Measurements from ENCODE around the gene C1QTNF12. TPM values are rescaled to one million over a fixed set of nuclear protein-coding genes. Genes with fewer than 3 reads are reported as not detected.

Gene C1QTNF12
- total and polyA plus RNA-seq, 2 donors (not counting 3 experiments of a cell fraction or from before 2014, with no cell fraction given): 1.0 to 1.9 TPM

DNA sequence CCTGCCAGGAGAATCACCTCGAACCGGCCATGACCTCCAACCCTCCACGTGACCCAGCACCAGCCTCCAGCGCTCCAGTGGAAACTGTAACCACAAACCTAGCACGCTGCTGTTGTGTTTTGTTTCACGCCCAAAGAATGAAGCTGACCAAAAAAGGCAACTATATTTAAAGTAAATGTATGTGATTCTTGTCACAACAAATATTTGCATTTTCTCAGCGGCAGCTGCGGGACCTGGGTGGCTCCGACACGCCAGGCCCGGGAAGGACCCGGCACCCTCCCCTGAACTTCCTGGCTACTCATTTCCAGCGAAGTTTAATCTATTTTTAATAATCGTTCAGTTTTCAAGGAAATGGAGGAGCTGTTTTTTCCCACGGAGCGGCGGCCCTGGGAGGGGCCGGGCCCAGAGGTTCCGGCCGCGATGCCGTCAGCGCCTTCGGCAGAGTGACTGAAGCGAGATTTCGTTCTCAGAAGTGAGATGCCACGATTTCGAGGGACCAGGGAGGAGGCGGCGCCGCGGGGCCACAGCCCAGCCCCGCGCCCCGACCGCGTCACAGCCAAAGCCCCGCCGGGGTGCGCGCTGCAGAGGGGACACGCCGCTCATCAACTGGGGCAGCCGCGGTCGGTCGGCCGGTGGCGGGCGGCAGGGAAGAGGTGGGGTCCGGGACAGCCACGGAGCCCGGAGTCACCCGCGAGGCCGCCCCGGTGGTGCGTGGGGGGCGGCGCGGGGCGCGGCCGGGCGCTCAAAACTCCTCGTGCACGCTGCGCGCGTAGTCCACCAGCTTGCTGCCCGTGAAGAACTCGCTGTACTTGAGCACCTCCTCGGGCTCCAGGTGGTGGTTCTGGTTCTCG lies 29.5 kb downstream of the C1QTNF12 start:
- dilution Hi-C loops (cut with MboI; ENCODE audit: extremely low pct_ligation_motif_present, low sequenced_read_pairs): no loop called here
- Histone ChIP-seq H3K36me3 (ENCODE audit: control insufficient read depth in 2 of 2, extremely low read depth in 1 of 2, insufficient read depth in 2 of 2, low read length in 2 of 2) (peaks cover 2 to 20% of the 10 kb centered on the region in 2 experiments), H2AFZ (ENCODE audit: low read depth, low read length) (no peak overlapping the region), H3K9ac (replicated peaks; ENCODE audit: extremely low read depth, insufficient read depth, low read length) (no peak overlapping the region), H3K9me3 (replicated peaks; ENCODE audit: control insufficient read depth, insufficient read depth, low read length) (no peaks in the 10 kb centered on the region), H3K4me3 (replicated peaks in 1 of 3; ENCODE audit: insufficient read depth in 1 of 3, low read depth in 1 of 3, low read length in 3 of 3) (no peak overlapping the region), H3K27me3 (ENCODE audit: control insufficient read depth in 2 of 2, insufficient read depth in 2 of 2, low read length in 2 of 2) (no peaks in the 10 kb centered on the region), H3K27ac (ENCODE audit: insufficient read depth, low read depth, low read length) (no peak overlapping the region), H3K4me1 (ENCODE audit: control insufficient read depth, extremely low read depth, insufficient read depth, low read length) (no peaks in the 10 kb centered on the region), H4K20me1 (replicated peaks; ENCODE audit: control insufficient read depth, extremely low read depth, insufficient read depth, low read length) (no peaks in the 10 kb centered on the region), H3K4me2 (ENCODE audit: insufficient read depth, low read length) (no peak overlapping the region), H3K9me1 (replicated peaks; ENCODE audit: control insufficient read depth, extremely low read depth, insufficient read depth, low read length) (no peaks in the 10 kb centered on the region), H3K79me2 (ENCODE audit: control insufficient read depth, insufficient read depth, low read length) (no peaks in the 10 kb centered on the region)
- no peak for DNase-seq (ENCODE audit: low read depth, low spot score)
- ChIA-PET POLR2A (no interaction called here), CTCF (interaction anchor here (2.1 kb wide), 1 partner anchor 94 kb away, joined by 6 read pairs; no protein-coding TSS in a partner anchor)
- BruUV-seq (replicated peaks): TSS peak; percentile 87
- TF ChIP-seq EZH2 (IDR thresholded peaks at IDR 0.05; ENCODE audit: borderline replicate concordance, low read depth, low read length, severe bottlenecking) (no peak), POLR2A (IDR thresholded peaks at IDR 0.05; ENCODE audit: low read depth, low read length) (no peak), MYC (IDR thresholded peaks at IDR 0.05; ENCODE audit: low read depth, low read length) (no peak), JUN (IDR thresholded peaks at IDR 0.05; ENCODE audit: borderline replicate concordance, insufficient read depth, insufficient read length, low read depth) (no peak), GATA2 (IDR thresholded peaks at IDR 0.05; ENCODE audit: insufficient read depth, insufficient read length, low read depth, low read length) (no peak), FOS (IDR thresholded peaks at IDR 0.05; ENCODE audit: borderline replicate concordance, insufficient read depth, low read length) (no peak), POLR2AphosphoS5 (IDR thresholded peaks at IDR 0.05; ENCODE audit: insufficient read depth, low read depth, low read length) (no peak)
- TF ChIP-seq, protein P1, sequence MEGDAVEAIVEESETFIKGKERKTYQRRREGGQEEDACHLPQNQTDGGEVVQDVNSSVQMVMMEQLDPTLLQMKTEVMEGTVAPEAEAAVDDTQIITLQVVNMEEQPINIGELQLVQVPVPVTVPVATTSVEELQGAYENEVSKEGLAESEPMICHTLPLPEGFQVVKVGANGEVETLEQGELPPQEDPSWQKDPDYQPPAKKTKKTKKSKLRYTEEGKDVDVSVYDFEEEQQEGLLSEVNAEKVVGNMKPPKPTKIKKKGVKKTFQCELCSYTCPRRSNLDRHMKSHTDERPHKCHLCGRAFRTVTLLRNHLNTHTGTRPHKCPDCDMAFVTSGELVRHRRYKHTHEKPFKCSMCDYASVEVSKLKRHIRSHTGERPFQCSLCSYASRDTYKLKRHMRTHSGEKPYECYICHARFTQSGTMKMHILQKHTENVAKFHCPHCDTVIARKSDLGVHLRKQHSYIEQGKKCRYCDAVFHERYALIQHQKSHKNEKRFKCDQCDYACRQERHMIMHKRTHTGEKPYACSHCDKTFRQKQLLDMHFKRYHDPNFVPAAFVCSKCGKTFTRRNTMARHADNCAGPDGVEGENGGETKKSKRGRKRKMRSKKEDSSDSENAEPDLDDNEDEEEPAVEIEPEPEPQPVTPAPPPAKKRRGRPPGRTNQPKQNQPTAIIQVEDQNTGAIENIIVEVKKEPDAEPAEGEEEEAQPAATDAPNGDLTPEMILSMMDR (IDR thresholded peaks at IDR 0.05; ENCODE audit: extremely low read depth in 1 of 2, insufficient read depth in 1 of 2, low read depth in 1 of 2, low read length in 2 of 2): no peak
- TF ChIP-seq, protein P2, sequence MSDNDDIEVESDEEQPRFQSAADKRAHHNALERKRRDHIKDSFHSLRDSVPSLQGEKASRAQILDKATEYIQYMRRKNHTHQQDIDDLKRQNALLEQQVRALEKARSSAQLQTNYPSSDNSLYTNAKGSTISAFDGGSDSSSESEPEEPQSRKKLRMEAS (IDR thresholded peaks at IDR 0.05; ENCODE audit: insufficient read depth, insufficient read length): no peak
- no peak for FAIRE-seq
- intact Hi-C loops (cut with micrococcal nuclease): no loop called here
